ENCODE results near the gene GADD45GIP1.

- TF ChIP-seq CTCF (IDR thresholded peaks at IDR 0.05; ENCODE audit: low read length): no peak
- no peak for TF ChIP-seq EZH2 (IDR thresholded peaks at IDR 0.05; ENCODE audit: borderline replicate concordance, low read length)
These were observed 33.4 kb upstream of the GADD45GIP1 start for GRCh38 chr19:12990431-12990830.
